DOHH2 (cell line): ENCODE results near the gene SPEM3.

Experiments used
- H3F3A ChIP-seq: fragments of 200-600 bp; sonication (generic), shearing (Covaris generic); 2 replicates; pipeline ENCODE4 v1.6.0; 2016; ENCODE audit warnings: antibody characterized with exemption, mild to moderate bottlenecking; ENCODE audit not compliant: control insufficient read depth, insufficient read depth
- H3K27ac ChIP-seq: fragments of 200-600 bp; sonication (generic); 2 replicates; pipeline ENCODE4 v1.5.1; 2014; ENCODE audit warnings: low read depth, mild to moderate bottlenecking, low read length, moderate library complexity
- H3K27me3 ChIP-seq: fragments of 200-600 bp; sonication (generic); 2 replicates; pipeline ENCODE4 v1.6.1; 2014; ENCODE audit warnings: mild to moderate bottlenecking, low read length, mixed read lengths; ENCODE audit not compliant: control insufficient read depth
- H3K36me3 ChIP-seq: fragments of 200-600 bp; sonication (generic); 2 replicates; pipeline ENCODE4 v1.6.1; 2014; ENCODE audit warnings: mild to moderate bottlenecking, low read length, moderate library complexity, mixed read lengths; ENCODE audit not compliant: control insufficient read depth
- H3K4me1 ChIP-seq: fragments of 200-600 bp; sonication (generic); 2 replicates; pipeline ENCODE4 v1.6.1; 2014; ENCODE audit warnings: mild to moderate bottlenecking, low read length, mixed read lengths; ENCODE audit not compliant: control insufficient read depth
- H3K4me2 ChIP-seq: fragments of 200-600 bp; sonication (generic); 2 replicates; pipeline ENCODE4 v1.6.0; 2014; ENCODE audit warnings: mild to moderate bottlenecking, low read length, moderate library complexity
- H3K4me3 ChIP-seq: fragments of 200-600 bp; sonication (generic); 2 replicates; pipeline ENCODE4 v1.5.1; 2014; ENCODE audit warnings: mild to moderate bottlenecking, low read length, mixed read lengths
- H3K79me2 ChIP-seq: fragments of 200-600 bp; sonication (generic); 2 replicates; pipeline ENCODE4 v1.6.1; 2014; ENCODE audit warnings: mild to moderate bottlenecking, low read length, mixed read lengths; ENCODE audit not compliant: control insufficient read depth
- H3K9me2 ChIP-seq: fragments of 200-600 bp; sonication (generic); replicated peaks from 2 replicates; pipeline ENCODE4 v1.6.1; 2014; ENCODE audit warnings: mild to moderate bottlenecking, low read length, mixed read lengths; ENCODE audit not compliant: control insufficient read depth
- H3K9me3 ChIP-seq: fragments of 200-600 bp; sonication (generic); 2 replicates; pipeline ENCODE4 v1.6.1; 2014; ENCODE audit warnings: antibody characterized with exemption, low read length, mixed read lengths; ENCODE audit not compliant: control insufficient read depth, insufficient read depth
- H4K20me1 ChIP-seq: fragments of 200-600 bp; sonication (generic); 2 replicates; pipeline ENCODE4 v1.6.0; 2014; ENCODE audit warnings: low read depth, mild to moderate bottlenecking, antibody characterized with exemption, low read length, moderate library complexity; ENCODE audit not compliant: control insufficient read depth, insufficient read depth
- CTCF ChIP-seq: fragments of 200-600 bp; sonication (generic); IDR thresholded peaks from one replicate; pipeline ENCODE4 v1.5.1; 2014; ENCODE audit warnings: antibody characterized with exemption, mild to moderate bottlenecking, low read depth, low read length; ENCODE audit not compliant: poor library complexity, severe bottlenecking
- EZH2phosphoT487 ChIP-seq: fragments of 200-600 bp; sonication (generic); IDR thresholded peaks from 2 replicates; pipeline ENCODE4 v1.6.1; 2017; ENCODE audit warnings: borderline replicate concordance, mild to moderate bottlenecking, antibody characterized with exemption, low read length, moderate library complexity, mixed read lengths

Gene SPEM3

GRCh38 chr17:7426203-7426863 lies 2.3 kb upstream of the SPEM3 start:
- H3K9me2 ChIP-seq: no peaks in the 10 kb centered on the region
- TF ChIP-seq EZH2phosphoT487: no peak
- no peaks in the 10 kb centered on the region for H3K9me3 ChIP-seq
- no peak overlapping the region for H3K27ac ChIP-seq
- H3K36me3 ChIP-seq: no peaks in the 10 kb centered on the region
- H3K4me2 ChIP-seq: no peak overlapping the region
- no peaks in the 10 kb centered on the region for H3F3A ChIP-seq
- H3K79me2 ChIP-seq: no peaks in the 10 kb centered on the region
- H3K4me1 ChIP-seq: no peaks in the 10 kb centered on the region
- no peaks in the 10 kb centered on the region for H4K20me1 ChIP-seq
- H3K27me3 ChIP-seq: no peaks in the 10 kb centered on the region
- no peak overlapping the region for H3K4me3 ChIP-seq

DNA sequence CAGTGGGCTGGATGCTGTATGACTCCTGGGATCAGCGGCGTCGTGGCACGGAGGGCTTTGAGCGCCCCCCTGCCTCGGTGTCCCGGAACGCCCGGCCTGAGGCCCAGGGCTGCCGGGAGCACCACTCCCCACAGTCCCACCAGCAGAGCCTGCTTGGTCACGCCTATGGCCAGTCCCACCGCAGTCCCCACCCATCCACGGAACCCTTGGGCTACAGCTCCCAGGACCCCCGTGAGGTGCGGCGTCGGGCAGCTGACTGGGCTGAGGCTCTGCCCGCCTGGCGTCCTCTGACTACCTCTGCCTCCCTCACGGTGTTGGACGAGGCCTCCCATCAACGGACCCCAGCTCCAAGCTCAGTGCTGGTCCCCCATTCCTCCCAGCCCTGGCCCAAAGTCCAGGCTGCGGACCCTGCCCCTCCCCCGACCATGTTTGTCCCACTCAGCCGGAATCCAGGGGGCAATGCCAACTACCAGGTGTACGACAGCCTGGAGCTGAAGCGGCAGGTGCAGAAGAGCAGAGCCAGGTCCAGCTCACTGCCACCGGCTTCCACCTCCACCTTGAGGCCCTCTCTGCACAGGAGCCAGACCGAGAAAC lies 1.7 kb upstream of the SPEM3 start:
- Histone ChIP-seq H3K4me2 (no peak overlapping the region), H3K27ac (no peak overlapping the region), H3K79me2 (no peaks in the 10 kb centered on the region), H3K9me2 (no peaks in the 10 kb centered on the region), H3K9me3 (no peaks in the 10 kb centered on the region), H3K4me1 (no peaks in the 10 kb centered on the region), H3F3A (no peaks in the 10 kb centered on the region), H3K27me3 (no peaks in the 10 kb centered on the region), H3K36me3 (no peaks in the 10 kb centered on the region), H4K20me1 (no peaks in the 10 kb centered on the region), H3K4me3 (no peak overlapping the region)
- TF ChIP-seq EZH2phosphoT487 (no peak), CTCF (no peak)

- no peaks in the 10 kb centered on the region for H4K20me1 ChIP-seq
- no peak overlapping the region for H3K4me2 ChIP-seq
- H3K9me3 ChIP-seq: no peaks in the 10 kb centered on the region
- no peaks in the 10 kb centered on the region for H3F3A ChIP-seq
- H3K27me3 ChIP-seq: no peaks in the 10 kb centered on the region
- no peaks in the 10 kb centered on the region for H3K36me3 ChIP-seq
- H3K79me2 ChIP-seq: no peaks in the 10 kb centered on the region
- no peaks in the 10 kb centered on the region for H3K4me1 ChIP-seq
- no peak overlapping the region for H3K4me3 ChIP-seq
- H3K27ac ChIP-seq: no peak overlapping the region
- TF ChIP-seq EZH2phosphoT487 (no peak), CTCF (no peak)
- H3K9me2 ChIP-seq: no peaks in the 10 kb centered on the region
These were observed 1.1 kb upstream of the SPEM3 start for GRCh38 chr17:7427549-7427948.

GRCh38 chr17:7429722-7430121 lies 1.1 kb downstream of the SPEM3 start:
- Histone ChIP-seq H3K36me3 (no peaks in the 10 kb centered on the region), H3K4me3 (no peak overlapping the region), H3K27me3 (no peaks in the 10 kb centered on the region), H4K20me1 (no peaks in the 10 kb centered on the region), H3K4me1 (no peaks in the 10 kb centered on the region), H3K9me3 (no peaks in the 10 kb centered on the region), H3K9me2 (no peaks in the 10 kb centered on the region), H3F3A (no peaks in the 10 kb centered on the region), H3K27ac (no peak overlapping the region), H3K79me2 (no peaks in the 10 kb centered on the region), H3K4me2 (no peak overlapping the region)
- TF ChIP-seq EZH2phosphoT487: no peak
- no peak for TF ChIP-seq CTCF
